Measurements from ENCODE around the gene ATP8B3. TPM values are rescaled to one million over a fixed set of nuclear protein-coding genes. Genes with fewer than 3 reads are reported as not detected.

Gene ATP8B3
- total RNA-seq, 1 experiment from 2014 or later, result 11.9 TPM

DNA sequence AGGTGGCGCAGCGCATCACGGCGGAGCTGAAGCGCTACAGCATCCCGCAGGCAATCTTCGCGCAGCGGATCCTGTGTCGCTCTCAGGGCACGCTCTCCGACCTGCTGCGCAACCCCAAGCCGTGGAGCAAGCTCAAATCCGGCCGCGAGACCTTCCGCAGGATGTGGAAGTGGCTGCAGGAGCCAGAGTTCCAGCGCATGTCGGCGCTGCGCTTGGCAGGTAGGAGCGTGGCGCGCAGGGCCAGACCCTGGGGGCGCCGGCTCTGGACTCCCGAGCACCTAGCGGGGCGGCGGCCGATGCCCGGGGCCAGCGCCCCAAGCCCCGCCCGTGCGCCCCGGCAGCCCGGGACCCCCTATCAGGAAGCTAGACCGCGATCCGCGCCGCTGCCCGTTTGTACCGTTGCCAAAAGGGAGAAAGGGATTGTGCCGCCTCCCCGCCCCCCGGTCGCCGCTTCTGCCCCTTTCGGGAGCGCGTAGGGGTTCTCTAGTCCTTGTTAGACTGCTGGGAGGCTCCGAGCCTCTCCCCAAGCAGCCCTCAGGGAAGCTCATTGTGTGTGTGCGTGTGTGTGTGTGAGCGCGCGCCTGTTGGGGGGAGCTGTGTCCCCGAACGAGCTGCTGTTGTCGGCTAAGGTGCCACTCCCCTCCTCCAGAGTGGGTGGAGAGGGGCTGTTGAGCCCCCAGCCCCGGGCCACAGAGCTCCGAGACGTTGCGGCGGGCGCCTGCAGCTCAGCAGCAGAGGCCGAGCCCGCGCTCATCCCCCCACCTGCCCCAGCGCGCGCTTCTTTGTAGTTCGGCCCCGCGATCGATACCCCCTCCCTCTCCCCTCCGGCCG lies 57.2 kb downstream of the ATP8B3 start:
- DNase-seq (ENCODE audit: low read depth), result no peak
- in situ Hi-C loops (cut with HindIII; ENCODE audit: low pct_unique_long_range_greater_than_20kb, low sequenced_read_pairs), result no loop called here

GRCh38 chr19:1754018-1754635 lies 57.9 kb downstream of the ATP8B3 start:
- DNase-seq (ENCODE audit: low read depth), result no peak
- in situ Hi-C loops (cut with HindIII; ENCODE audit: low pct_unique_long_range_greater_than_20kb, low sequenced_read_pairs), result no loop called here

GRCh38 chr19:1752757-1753728 lies 59.0 kb downstream of the ATP8B3 start, which contains the start of gene ONECUT3:
Gene ONECUT3 (plus strand): TSS chr19:1753506. CDS start chr19:1753663, 157 bp downstream.
- no peak for DNase-seq (ENCODE audit: low read depth)
- in situ Hi-C loops (cut with HindIII; ENCODE audit: low pct_unique_long_range_greater_than_20kb, low sequenced_read_pairs), result no loop called here

- no peak for DNase-seq (ENCODE audit: low read depth)
- in situ Hi-C loops (cut with HindIII; ENCODE audit: low pct_unique_long_range_greater_than_20kb, low sequenced_read_pairs), result no loop called here
Observed at GRCh38 chr19:1752009-1752756, 59.9 kb downstream of the ATP8B3 start.

DNA sequence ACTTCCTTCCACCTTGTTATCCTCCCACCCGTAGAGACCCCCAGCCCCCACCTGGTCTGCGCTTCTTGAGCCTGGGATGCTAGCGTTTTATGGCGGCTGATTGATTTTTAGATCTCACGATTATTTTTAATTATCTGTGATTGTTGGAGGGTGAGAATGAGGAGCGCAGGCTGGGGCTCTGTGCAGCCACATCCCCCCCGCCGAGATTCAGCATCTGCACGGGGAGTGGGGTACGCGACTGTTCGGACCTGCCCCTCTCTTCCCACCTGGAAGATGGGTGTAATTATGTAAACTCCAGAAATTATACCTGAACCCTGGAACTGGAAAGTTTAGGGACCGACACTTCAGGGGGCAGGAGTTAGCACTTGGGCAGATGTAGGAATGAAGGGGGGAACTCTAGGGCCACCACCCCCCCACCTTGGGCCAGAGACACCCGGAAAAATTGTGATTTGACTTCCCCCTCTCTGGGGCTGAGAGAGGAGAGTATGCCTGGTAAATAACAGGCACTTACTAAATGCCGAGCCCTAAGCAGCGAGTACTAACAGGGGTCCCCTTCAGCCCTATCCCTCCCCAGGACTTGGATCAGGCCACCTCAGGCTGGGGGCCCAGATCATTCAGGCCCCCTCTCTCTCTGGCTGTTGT lies 60.6 kb downstream of the ATP8B3 start:
- in situ Hi-C loops (cut with HindIII; ENCODE audit: low pct_unique_long_range_greater_than_20kb, low sequenced_read_pairs), result no loop called here
- DNase-seq (ENCODE audit: low read depth), result no peak

GRCh38 chr19:1750343-1751021 lies 61.6 kb downstream of the ATP8B3 start:
- no peak for DNase-seq (ENCODE audit: low read depth)
- in situ Hi-C loops (cut with HindIII; ENCODE audit: low pct_unique_long_range_greater_than_20kb, low sequenced_read_pairs), result no loop called here

GRCh38 chr19:1749373-1750342 lies 62.4 kb downstream of the ATP8B3 start:
- DNase-seq (ENCODE audit: low read depth), result no peak
- in situ Hi-C loops (cut with HindIII; ENCODE audit: low pct_unique_long_range_greater_than_20kb, low sequenced_read_pairs), result no loop called here

GRCh38 chr19:1748873-1749341 lies 63.2 kb downstream of the ATP8B3 start:
- in situ Hi-C loops (cut with HindIII; ENCODE audit: low pct_unique_long_range_greater_than_20kb, low sequenced_read_pairs), result no loop called here
- DNase-seq (ENCODE audit: low read depth), result no peak

DNA sequence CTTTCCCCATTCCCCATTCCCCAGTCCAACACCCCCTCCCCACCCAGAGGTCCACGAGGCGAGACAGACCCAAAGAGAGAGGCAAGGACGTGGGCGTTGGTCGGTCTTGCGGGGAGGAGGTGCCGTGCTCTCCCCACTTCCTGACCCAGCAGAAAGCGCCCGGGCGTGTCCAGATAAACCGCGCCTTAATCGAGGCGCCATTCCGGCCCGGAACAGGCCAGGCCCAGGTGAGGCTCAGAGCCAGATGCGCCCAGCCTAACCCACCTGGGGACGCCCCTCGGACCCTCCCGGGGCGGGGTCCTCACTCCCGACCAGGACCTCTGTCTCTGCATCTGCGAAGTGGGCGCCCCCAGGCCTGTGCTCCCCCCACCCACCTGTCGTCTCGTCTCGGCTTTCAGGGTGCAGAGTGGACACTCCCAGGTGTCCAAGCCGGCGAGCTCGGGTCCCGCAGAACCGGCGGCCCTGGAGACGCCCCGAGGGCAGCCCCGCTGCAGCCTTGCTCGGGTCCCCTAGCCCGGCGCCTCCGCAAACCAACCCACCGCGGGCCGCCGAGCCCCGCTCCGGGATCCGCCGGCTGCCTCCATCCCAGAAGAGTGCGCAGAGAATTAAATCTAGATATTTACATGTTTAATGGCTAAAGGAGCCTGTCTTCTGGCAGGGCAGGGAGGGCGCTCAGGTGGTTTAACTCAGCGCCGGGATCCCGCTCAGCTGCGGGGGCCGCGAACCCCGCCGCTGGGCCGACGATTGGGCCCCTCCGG lies 63.8 kb downstream of the ATP8B3 start:
- in situ Hi-C loops (cut with HindIII; ENCODE audit: low pct_unique_long_range_greater_than_20kb, low sequenced_read_pairs), result no loop called here
- DNase-seq (ENCODE audit: low read depth), result no peak

DNA sequence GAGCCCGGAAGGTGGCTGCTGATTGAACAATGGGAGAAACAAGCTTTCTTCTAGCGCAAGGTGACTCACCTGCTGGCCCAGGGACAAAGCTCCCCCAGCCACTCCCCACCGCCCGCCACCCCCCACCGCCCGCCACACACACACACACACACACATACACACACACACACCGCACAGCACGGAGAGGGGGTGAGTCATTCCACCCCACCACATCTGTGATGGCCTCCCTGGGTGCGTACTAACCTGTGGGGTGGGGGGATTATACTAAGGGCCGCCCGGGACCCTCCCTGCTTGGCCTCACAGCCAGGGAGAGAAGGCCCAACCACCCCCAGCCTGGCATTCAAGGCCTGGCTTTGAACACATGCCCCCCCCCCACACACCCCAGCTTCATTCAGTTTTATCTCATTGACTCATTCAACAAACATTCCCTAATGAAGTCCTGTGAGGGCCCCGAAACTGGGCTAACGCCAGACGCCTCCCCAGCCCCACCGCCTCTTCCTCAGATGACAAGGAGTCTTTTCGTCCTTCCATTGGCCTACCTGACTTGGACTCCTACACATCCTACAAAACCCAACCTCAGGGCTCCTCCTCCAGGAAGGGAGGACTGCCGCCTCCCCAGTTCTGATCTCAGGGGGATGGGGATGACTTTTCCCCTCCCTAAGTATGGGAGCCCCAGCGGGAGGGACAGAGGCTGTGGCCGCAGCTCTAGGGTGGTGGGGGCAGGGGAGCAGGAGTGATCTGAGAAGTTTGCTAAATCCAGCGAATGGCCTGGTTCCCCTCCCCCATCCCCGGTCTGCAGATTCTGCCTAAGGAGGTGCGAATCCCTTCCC lies 64.6 kb downstream of the ATP8B3 start:
- peak; percentile 98 for DNase-seq (ENCODE audit: low read depth)
- in situ Hi-C loops (cut with HindIII; ENCODE audit: low pct_unique_long_range_greater_than_20kb, low sequenced_read_pairs), result no loop called here

DNA sequence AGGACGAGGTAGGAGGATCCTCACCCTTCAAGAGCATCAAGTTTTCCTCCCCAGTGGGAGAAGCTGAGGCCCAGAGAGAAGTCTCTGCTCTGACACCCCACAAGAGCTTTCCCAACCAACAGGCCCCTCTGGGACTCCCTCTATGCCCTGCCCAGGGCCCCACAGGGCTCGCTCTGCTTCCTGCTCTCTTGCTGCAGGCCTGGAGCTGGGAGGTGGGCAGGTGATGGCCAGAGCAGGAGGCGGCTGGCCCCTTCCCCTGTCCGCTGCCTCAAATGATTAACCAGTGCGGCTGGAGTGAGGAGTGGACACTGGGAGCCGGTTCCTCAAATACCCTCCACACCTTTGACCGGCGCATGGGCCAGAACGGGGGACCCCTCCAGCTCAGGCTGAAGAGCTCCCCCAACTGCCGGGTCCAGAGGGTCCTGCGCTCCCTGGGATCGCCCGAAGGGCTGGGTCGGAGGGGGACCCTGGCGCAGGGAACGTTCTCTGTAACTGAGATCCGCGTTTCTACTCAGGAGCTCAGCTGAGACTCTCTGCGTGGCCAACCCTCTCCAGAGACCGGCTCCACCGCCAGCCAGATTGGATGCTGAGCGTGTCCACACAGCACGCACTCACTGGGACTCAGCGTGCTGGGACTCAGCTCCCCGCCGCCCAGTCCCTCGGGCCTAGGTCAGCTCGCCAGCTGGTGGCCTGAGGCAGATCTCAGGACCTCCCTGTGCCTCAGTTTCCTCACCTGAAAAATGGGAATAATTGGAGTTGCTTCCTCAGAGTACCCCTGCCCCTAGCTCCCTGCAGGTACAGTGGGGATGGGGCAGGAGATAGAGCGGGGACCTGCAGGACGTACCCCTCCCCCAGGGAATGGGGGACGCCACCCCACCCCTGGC lies 65.4 kb downstream of the ATP8B3 start:
- in situ Hi-C loops (cut with HindIII; ENCODE audit: low pct_unique_long_range_greater_than_20kb, low sequenced_read_pairs), result no loop called here
- DNase-seq (ENCODE audit: low read depth), result peak; percentile 55

- DNase-seq (ENCODE audit: low read depth), result peak; percentile 54
- in situ Hi-C loops (cut with HindIII; ENCODE audit: low pct_unique_long_range_greater_than_20kb, low sequenced_read_pairs), result no loop called here
Observed at GRCh38 chr19:1745589-1746031, 66.5 kb downstream of the ATP8B3 start.

GRCh38 chr19:1744822-1745563 lies 67.1 kb downstream of the ATP8B3 start:
- DNase-seq (ENCODE audit: low read depth), result no peak
- in situ Hi-C loops (cut with HindIII; ENCODE audit: low pct_unique_long_range_greater_than_20kb, low sequenced_read_pairs), result no loop called here

Data from Caki2 (cell line).